Stomach (tissue), 9 donors: Measurements from ENCODE around the gene LSR. TPM values are rescaled to one million over a fixed set of nuclear protein-coding genes. Genes with fewer than 3 reads are reported as not detected.

Experiments used
- DNase-seq, 2 donors: peaks; one replicate each; pipeline versions ENCODE4 v3.0.0 to v3.0.0-alpha.2; 2013 to 2019
- H3K27ac ChIP-seq, 5 donors: fragments of 200-600 bp in 4 of 5; sonication (generic) in 4 of 5; one replicate each; pipeline ENCODE4 v1.5.1; 2013 to 2019; ENCODE audit warnings: mild to moderate bottlenecking in 1 of 5, moderate library complexity in 1 of 5
- H3K27me3 ChIP-seq, 3 donors: fragments of 200-600 bp; sonication (generic); one replicate each; pipeline ENCODE4 v1.5.1; 2017 to 2019; ENCODE audit warnings: mixed run types in 1 of 3
- H3K36me3 ChIP-seq, 4 donors: fragments of 200-600 bp; sonication (generic); 1 replicate in 3 of 4; 2 replicates in 1 of 4; pipeline ENCODE4 v1.5.1; 2016 to 2019
- H3K4me1 ChIP-seq, 4 donors: fragments of 200-600 bp; sonication (generic); one replicate each; pipeline ENCODE4 v1.5.1; 2016 to 2019
- H3K4me3 ChIP-seq, 4 donors: fragments of 200-600 bp; sonication (generic) in 3 of 4; one replicate each; pipeline ENCODE4 v1.5.1; 2016 to 2019; ENCODE audit warnings: mild to moderate bottlenecking in 1 of 4
- H3K9me3 ChIP-seq, 4 donors: fragments of 200-600 bp; sonication (generic); one replicate each; pipeline ENCODE4 v1.5.1; 2016 to 2019
- EP300 ChIP-seq: sonication (generic); formaldehyde crosslinking; IDR thresholded peaks from one replicate; pipeline ENCODE4 v1.6.1; 2017; ENCODE audit warnings: antibody characterized with exemption
- POLR2A ChIP-seq, 4 donors: fragments of 450-650 bp; IDR thresholded peaks; one replicate each; pipeline ENCODE4 v1.6.1; 2016; ENCODE audit warnings: antibody characterized with exemption in 4 of 4, control low read depth in 2 of 4, mild to moderate bottlenecking in 1 of 4, moderate library complexity in 1 of 4
- POLR2AphosphoS5 ChIP-seq, 3 donors: sonication (generic); formaldehyde crosslinking; IDR thresholded peaks; one replicate each; pipeline ENCODE4 v1.6.1; 2016; ENCODE audit warnings: antibody characterized with exemption in 3 of 3
- WGBS, 5 donors: extraction: QIAGEN DNeasy Blood & Tissue Kit in 3 of 5; methylation state at CpG; one replicate each; pipeline versions ENCODE4 v1.1.5 to v1.1.7; 2013 to 2018; 5-methylcytosine and 5-hydroxymethylcytosine counted together
- intact Hi-C: fragments of 100-400 bp; cut with DNase I; formaldehyde crosslinking; loops from one replicate; pipeline ENCODE4 v1.15.1; 2023; ENCODE audit warnings: low total_unique reads
- polyA plus RNA-seq, 3 donors: library from polyadenylated mRNA; stranded (reverse); fragments of 200-250 nt; gene quantifications; one replicate each; pipeline ENCODE4 v1.2.3, GENCODE V29; 2013
- total RNA-seq, 5 donors: library from RNA; depleted of rRNA; stranded (reverse); fragments of >200 nt; gene quantifications; one replicate each; pipeline versions ENCODE4 v1.1.0 to v1.2.3, GENCODE V29; 2014 to 2016
- TF ChIP-seq, protein P1 (sequence below), 7 experiments: fragments of 450-650 bp in 4 of 7; fragments of 200-600 bp in 3 of 7; sonication (generic) in 3 of 7; IDR thresholded peaks; one replicate each; pipeline ENCODE4 v1.5.1; 2016 to 2019; ENCODE audit warnings: antibody characterized with exemption in 7 of 7, control low read depth in 2 of 7, mild to moderate bottlenecking in 1 of 7
- donor health status: healthy with polysubstance abuse.
- donor health status: Bipolar disorder and iron deficiency.
- donor health status: healthy.

Gene LSR
- total and polyA plus RNA-seq, 8 donors = 17.9 to 174 (median 78.6) TPM

DNA sequence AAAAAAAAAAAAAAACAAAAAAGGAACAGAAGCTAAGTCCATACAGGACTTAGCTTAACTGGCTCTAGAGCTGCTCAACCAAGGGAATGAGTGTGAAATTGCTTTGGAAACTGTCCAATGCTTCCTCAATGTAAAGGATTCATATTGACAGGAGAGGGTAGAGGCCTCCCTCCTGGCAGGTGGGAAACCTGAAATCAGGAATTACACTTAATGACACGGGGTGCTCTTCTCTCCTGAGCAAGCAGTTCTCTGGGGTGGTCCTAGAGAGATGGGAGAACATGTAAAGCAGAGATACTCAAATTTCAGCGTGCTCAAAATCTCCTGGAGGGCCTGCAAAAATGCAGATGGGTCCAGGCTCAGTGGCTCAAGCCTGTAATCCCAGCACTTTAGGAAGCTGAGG lies 39.5 kb downstream of the LSR start:
- Histone ChIP-seq H3K27ac (no peak overlapping the region), H3K9me3 (no peaks in the 10 kb centered on the region), H3K4me1 (no peaks in the 10 kb centered on the region), H3K27me3 (peaks cover 0 to 36% (median 9%) of the 10 kb centered on the region in 3 donors), H3K4me3 (no peak overlapping the region), H3K36me3 (no peaks in the 10 kb centered on the region)
- intact Hi-C loops = no loop called here
- TF ChIP-seq, protein P1, sequence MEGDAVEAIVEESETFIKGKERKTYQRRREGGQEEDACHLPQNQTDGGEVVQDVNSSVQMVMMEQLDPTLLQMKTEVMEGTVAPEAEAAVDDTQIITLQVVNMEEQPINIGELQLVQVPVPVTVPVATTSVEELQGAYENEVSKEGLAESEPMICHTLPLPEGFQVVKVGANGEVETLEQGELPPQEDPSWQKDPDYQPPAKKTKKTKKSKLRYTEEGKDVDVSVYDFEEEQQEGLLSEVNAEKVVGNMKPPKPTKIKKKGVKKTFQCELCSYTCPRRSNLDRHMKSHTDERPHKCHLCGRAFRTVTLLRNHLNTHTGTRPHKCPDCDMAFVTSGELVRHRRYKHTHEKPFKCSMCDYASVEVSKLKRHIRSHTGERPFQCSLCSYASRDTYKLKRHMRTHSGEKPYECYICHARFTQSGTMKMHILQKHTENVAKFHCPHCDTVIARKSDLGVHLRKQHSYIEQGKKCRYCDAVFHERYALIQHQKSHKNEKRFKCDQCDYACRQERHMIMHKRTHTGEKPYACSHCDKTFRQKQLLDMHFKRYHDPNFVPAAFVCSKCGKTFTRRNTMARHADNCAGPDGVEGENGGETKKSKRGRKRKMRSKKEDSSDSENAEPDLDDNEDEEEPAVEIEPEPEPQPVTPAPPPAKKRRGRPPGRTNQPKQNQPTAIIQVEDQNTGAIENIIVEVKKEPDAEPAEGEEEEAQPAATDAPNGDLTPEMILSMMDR (IDR thresholded peaks at IDR 0.05) = no peak
- no peak for TF ChIP-seq POLR2AphosphoS5 (IDR thresholded peaks at IDR 0.05)
- TF ChIP-seq POLR2A (IDR thresholded peaks at IDR 0.05) = no peak
- TF ChIP-seq EP300 = no peak
- no peak for DNase-seq
- WGBS, 5 donors = 48 to 72% (median 56%) methylated on average over 2 of the region's 2 CpGs

DNA sequence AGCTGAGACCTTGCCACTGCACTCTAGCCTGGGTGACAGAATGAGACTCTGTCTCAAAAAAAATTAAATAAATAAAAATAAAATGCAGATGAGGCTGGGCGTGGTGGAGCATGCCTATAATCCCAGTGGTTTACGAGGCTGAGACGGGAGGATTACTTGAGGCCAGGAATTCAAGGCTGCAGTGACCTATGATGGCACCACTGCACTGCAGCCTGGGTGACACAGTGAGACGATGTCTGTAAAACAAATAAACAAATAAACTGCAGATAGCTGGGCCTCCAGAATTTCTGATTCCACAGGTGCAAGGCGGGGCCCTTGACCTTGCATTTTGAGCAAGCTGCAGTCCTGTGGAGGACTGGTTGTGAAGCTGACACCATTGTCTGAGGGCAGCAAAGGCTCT lies 40.1 kb downstream of the LSR start:
- H3K4me3 ChIP-seq = no peak overlapping the region
- no peaks in the 10 kb centered on the region for H3K36me3 ChIP-seq
- no peak overlapping the region for H3K27ac ChIP-seq
- no peak for TF ChIP-seq EP300
- TF ChIP-seq, protein P1 (IDR thresholded peaks at IDR 0.05) = no peak
- TF ChIP-seq POLR2AphosphoS5 (IDR thresholded peaks at IDR 0.05) = no peak
- TF ChIP-seq POLR2A (IDR thresholded peaks at IDR 0.05) = no peak
- no peaks in the 10 kb centered on the region for H3K9me3 ChIP-seq
- no peak for DNase-seq
- H3K4me1 ChIP-seq = no peaks in the 10 kb centered on the region
- peaks cover 0 to 42% (median 14%) of the 10 kb centered on the region in 3 donors for H3K27me3 ChIP-seq
- 69 to 77% (median 75%) methylated on average over 5 of the region's 5 CpGs for WGBS, 5 donors
- intact Hi-C loops = no loop called here

DNA sequence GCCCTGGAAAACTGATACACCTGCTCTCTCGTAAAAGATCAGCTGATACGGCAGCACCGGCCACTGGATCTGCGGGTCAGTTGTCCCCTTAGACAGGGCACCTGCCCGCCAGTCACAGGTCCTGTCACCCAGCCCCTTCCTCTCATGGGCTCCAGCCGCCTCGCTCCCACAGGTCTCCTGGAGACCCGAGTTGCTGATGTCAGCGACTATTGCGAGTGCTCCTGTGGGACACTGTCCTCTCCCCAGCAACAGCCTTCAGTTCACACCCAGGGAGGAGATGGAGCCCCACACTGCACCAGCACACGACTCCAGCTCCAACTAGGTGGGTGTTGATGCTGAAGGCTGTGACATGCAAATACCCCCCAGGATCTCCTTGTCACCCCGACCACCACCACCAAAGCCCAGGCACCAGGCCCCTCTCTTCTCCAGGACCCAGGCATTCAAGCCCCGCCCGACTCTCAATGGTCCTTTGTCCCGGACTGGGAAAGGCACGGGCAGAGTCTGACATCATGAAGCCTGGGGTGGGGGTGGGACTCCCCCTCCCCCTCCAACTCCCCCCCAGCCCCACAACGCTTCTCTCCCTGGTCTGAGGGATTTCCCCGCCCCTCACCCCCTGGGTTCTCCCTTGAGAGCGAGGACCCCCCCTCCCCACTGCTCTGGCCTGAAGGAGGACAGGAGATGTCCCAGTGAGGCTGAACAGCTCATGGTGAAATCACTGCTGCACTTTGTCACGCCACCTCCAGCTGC lies 41.8 kb downstream of the LSR start:
- H3K27me3 ChIP-seq = peaks cover 0 to 54% (median 20%) of the 10 kb centered on the region in 3 donors
- 55 to 70% (median 66%) methylated on average over 13 to 20 of the region's 20 CpGs for WGBS, 5 donors
- H3K4me1 ChIP-seq = no peaks in the 10 kb centered on the region
- TF ChIP-seq, protein P1 (IDR thresholded peaks at IDR 0.05) = no peak
- TF ChIP-seq POLR2AphosphoS5 (IDR thresholded peaks at IDR 0.05) (no peak), POLR2A (IDR thresholded peaks at IDR 0.05) (no peak), EP300 (no peak)
- intact Hi-C loops = no loop called here
- H3K36me3 ChIP-seq = no peaks in the 10 kb centered on the region
- no peak overlapping the region for H3K4me3 ChIP-seq
- no peak overlapping the region for H3K27ac ChIP-seq
- DNase-seq = no peak
- H3K9me3 ChIP-seq = no peaks in the 10 kb centered on the region

DNA sequence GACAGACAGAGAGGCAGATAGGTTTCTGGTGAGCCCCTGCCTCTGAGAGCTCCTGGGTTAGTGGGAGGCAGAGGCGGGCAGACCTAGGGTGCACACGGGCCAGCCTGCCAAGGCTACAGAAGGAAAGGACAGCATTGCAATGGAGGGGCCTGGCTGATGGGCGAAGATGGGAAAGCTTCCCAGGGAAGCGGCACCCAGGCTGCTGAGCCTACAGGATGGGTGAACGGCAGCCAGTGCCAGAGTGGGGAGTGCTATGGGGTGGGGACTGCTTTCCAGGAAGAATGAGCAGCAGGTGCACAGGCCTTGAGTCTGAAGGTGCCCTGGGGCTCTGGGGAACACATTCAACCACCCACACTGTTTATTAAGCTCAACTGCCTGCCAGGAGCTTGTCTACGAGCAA lies 42.5 kb downstream of the LSR start:
- H3K9me3 ChIP-seq = no peaks in the 10 kb centered on the region
- TF ChIP-seq POLR2AphosphoS5 (IDR thresholded peaks at IDR 0.05) = no peak
- TF ChIP-seq, protein P1 (IDR thresholded peaks at IDR 0.05) = no peak
- TF ChIP-seq EP300 = no peak
- TF ChIP-seq POLR2A (IDR thresholded peaks at IDR 0.05) = no peak
- peaks cover 0 to 61% (median 20%) of the 10 kb centered on the region in 3 donors for H3K27me3 ChIP-seq
- 61 to 80% (median 66%) methylated on average over 6 of the region's 6 CpGs for WGBS, 5 donors
- no peaks in the 10 kb centered on the region for H3K4me1 ChIP-seq
- no peaks in the 10 kb centered on the region for H3K36me3 ChIP-seq
- H3K4me3 ChIP-seq = no peak overlapping the region
- H3K27ac ChIP-seq = no peak overlapping the region
- no peak for DNase-seq
- intact Hi-C loops = no loop called here
